Caco-2 (cell line): ENCODE results near the gene LRP1-AS. TPM values are rescaled to one million over a fixed set of nuclear protein-coding genes. Genes with fewer than 3 reads are reported as not detected.

Source experiments
- BruUV-seq: library from RNA; stranded (reverse); fragments of 400-500 nt; replicated peaks from 2 replicates; lab custom pipeline; 2021; lab: Mats Ljungman, UMichigan
- CTCF ChIA-PET: fragments of 300-600 bp; sonication (Branson Sonifier 250); formaldehyde crosslinking; loops from one replicate; lab custom pipeline; 2022; ENCODE audit warnings: antibody characterized with exemption; lab: Charles Lee
- POLR2A ChIA-PET: fragments of 300-600 bp; sonication (Branson Sonifier 250); formaldehyde crosslinking; loops from one replicate; lab custom pipeline; 2022; ENCODE audit warnings: antibody characterized with exemption; lab: Charles Lee
- DNase-seq, 2 experiments: peaks; one replicate each; pipeline versions ENCODE4 v3.0.0 to v3.0.0-alpha.2; 2020 to 2022
- H3K27me3 ChIP-seq: replicated peaks from 2 replicates; pipeline ENCODE4 v1.6.0; 2011; ENCODE audit warnings: low read length; ENCODE audit not compliant: control insufficient read depth, insufficient read depth
- H3K36me3 ChIP-seq: 2 replicates; pipeline ENCODE4 v1.5.1; 2011; ENCODE audit warnings: low read length; ENCODE audit not compliant: control insufficient read depth, insufficient read depth
- H3K4me1 ChIP-seq: fragments of 250-450 bp; sonication (Bioruptor Pico); 2 replicates; pipeline ENCODE4 v1.5.1; 2020; ENCODE audit warnings: mild to moderate bottlenecking
- H3K4me3 ChIP-seq: 2 replicates; pipeline ENCODE4 v1.5.1; 2011; ENCODE audit warnings: low read depth, mild to moderate bottlenecking, control low read depth, low read length
- H3K9me3 ChIP-seq: fragments of 250-450 bp; sonication (Bioruptor Pico); 2 replicates; pipeline ENCODE4 v1.5.1; 2020; ENCODE audit warnings: mild to moderate bottlenecking, moderate library complexity
- H3K27ac Mint-ChIP-seq: one replicate; pipeline ENCODE4 v1.8.0; 2022; ENCODE audit warnings: mixed read lengths; ENCODE audit not compliant: unreplicated experiment
- H3K27me3 Mint-ChIP-seq: one replicate; pipeline ENCODE4 v1.8.0; 2022; ENCODE audit warnings: mixed read lengths; ENCODE audit not compliant: insufficient read depth, unreplicated experiment
- H3K36me3 Mint-ChIP-seq: one replicate; pipeline ENCODE4 v1.8.0; 2022; ENCODE audit warnings: mild to moderate bottlenecking, mixed read lengths; ENCODE audit not compliant: insufficient read depth, unreplicated experiment
- H3K4me1 Mint-ChIP-seq: one replicate; pipeline ENCODE4 v1.8.0; 2022; ENCODE audit warnings: low read depth, mixed read lengths; ENCODE audit not compliant: unreplicated experiment
- H3K4me3 Mint-ChIP-seq: one replicate; pipeline ENCODE4 v1.8.0; 2022; ENCODE audit warnings: mild to moderate bottlenecking, moderate library complexity, mixed read lengths; ENCODE audit not compliant: unreplicated experiment
- H3K9me3 Mint-ChIP-seq: one replicate; pipeline ENCODE4 v1.8.0; 2022; ENCODE audit warnings: mixed read lengths; ENCODE audit not compliant: unreplicated experiment
- intact Hi-C: fragments of 100-400 bp; cut with micrococcal nuclease; formaldehyde crosslinking; loops from one replicate; pipeline ENCODE4 v1.10.0; 2022; ENCODE audit not compliant: unreplicated experiment
- total RNA-seq: library from RNA; stranded (reverse); gene quantifications from 2 replicates; pipeline ENCODE4 v1.2.3, GENCODE V29; 2022
- TF ChIP-seq, protein P1 (sequence below), 2 experiments: fragments of 200-600 bp in 1 of 2; IDR thresholded peaks; 1 replicate in 1 of 2; 2 replicates in 1 of 2; pipeline versions ENCODE4 v1.5.1 to v1.8.0; 2011 to 2022; ENCODE audit warnings: antibody characterized with exemption in 1 of 2, control low read depth in 1 of 2, inconsistent platforms in 1 of 2, low read depth in 1 of 2, low read length in 1 of 2, mild to moderate bottlenecking in 1 of 2, moderate library complexity in 1 of 2; ENCODE audit not compliant: insufficient read depth in 1 of 2, severe bottlenecking in 1 of 2, unreplicated experiment in 1 of 2

Gene LRP1-AS
- total RNA-seq, 1 experiment from 2014 or later: not detected

DNA sequence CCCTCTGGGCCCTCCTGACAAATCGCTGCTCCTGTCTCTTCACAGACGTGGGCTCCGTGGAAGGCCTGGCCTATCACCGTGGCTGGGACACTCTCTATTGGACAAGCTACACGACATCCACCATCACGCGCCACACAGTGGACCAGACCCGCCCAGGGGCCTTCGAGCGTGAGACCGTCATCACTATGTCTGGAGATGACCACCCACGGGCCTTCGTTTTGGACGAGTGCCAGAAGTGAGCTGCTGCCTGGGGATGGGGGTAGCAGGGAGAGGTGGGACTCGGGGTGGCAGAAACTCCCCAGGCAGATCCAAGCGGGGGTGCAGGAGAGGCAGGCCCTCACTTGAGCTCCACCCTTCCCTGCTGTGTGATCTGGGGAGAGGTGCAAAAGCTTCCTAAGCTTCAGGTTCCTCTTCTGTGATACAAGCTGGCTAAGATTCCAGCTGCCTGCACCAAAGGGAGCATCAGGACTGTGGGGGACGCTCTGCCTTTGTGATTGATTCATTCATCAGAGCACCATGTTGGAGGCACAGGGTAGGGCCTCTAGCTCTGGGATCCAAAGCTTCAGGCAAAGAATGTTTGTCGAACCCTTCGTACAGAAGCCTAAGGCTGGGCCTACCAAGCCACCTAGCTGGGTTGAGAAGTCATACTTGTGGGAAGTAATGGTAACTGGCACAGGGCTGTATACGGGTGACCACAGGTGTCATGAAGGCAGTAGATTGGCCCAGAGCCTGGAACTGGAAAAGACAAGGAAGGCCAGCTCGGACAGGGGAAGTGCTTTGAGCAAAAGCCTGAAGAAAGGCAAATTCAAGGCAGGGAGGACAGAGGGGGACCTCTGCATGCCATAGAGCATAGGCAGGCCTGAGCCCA is 40.0 kb upstream of the LRP1-AS start:
- H3K27me3 Mint-ChIP-seq: no peaks in the 10 kb centered on the region
- H3K4me3 Mint-ChIP-seq: no peak overlapping the region
- Histone ChIP-seq H3K4me3 (no peak overlapping the region), H3K9me3 (no peaks in the 10 kb centered on the region), H3K36me3 (peaks cover 5% of the 10 kb centered on the region), H3K4me1 (no peaks in the 10 kb centered on the region), H3K27me3 (no peaks in the 10 kb centered on the region)
- DNase-seq: no peak
- H3K27ac Mint-ChIP-seq: no peak overlapping the region
- H3K36me3 Mint-ChIP-seq: peaks cover 62% of the 10 kb centered on the region
- ChIA-PET POLR2A (no interaction called here), CTCF (interaction anchor here (0.6 to 0.7 kb wide), 2 partner anchors 36 to 60 kb away, joined by 3 read pairs; no protein-coding TSS in a partner anchor)
- intact Hi-C loops: no loop called here
- no TSS peak for BruUV-seq
- H3K9me3 Mint-ChIP-seq: no peaks in the 10 kb centered on the region
- TF ChIP-seq, protein P1, sequence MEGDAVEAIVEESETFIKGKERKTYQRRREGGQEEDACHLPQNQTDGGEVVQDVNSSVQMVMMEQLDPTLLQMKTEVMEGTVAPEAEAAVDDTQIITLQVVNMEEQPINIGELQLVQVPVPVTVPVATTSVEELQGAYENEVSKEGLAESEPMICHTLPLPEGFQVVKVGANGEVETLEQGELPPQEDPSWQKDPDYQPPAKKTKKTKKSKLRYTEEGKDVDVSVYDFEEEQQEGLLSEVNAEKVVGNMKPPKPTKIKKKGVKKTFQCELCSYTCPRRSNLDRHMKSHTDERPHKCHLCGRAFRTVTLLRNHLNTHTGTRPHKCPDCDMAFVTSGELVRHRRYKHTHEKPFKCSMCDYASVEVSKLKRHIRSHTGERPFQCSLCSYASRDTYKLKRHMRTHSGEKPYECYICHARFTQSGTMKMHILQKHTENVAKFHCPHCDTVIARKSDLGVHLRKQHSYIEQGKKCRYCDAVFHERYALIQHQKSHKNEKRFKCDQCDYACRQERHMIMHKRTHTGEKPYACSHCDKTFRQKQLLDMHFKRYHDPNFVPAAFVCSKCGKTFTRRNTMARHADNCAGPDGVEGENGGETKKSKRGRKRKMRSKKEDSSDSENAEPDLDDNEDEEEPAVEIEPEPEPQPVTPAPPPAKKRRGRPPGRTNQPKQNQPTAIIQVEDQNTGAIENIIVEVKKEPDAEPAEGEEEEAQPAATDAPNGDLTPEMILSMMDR (IDR thresholded peaks at IDR 0.05; ENCODE audit: insufficient read depth in 1 of 2, low read depth in 1 of 2, low read length in 1 of 2, severe bottlenecking in 1 of 2, unreplicated experiment in 1 of 2): no peak
- H3K4me1 Mint-ChIP-seq: peaks cover 9% of the 10 kb centered on the region

DNA sequence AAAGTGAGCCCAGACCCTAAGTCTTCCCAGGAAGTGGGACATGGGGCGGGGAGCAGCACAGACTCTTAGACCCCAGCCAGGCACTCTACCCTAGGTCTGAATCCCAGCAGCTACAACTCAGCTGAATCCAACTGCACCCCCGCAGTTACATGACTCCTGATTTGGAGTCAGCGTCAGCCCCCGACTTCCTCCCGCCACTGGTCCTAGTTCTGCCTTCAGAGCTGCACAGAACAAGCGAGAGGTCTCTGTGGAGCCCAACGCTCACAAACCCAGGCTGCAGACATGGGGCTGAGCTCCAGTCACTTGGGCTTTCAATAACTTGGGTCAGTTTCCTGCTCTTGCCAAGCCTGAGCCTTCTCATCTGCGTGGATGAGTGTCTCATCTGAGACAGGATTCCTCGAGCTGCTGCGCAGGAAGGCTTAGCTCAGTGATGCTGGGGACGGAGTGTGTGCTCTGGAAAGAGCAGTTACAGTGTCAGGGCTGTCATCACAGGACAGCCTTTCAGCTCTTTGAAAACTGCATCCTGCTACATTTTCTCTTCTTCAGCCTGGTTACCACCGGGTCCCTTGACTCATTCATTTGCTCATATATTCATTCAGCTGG is 38.6 kb upstream of the LRP1-AS start:
- H3K9me3 ChIP-seq: no peaks in the 10 kb centered on the region
- H3K36me3 Mint-ChIP-seq: peaks cover 60% of the 10 kb centered on the region
- H3K27me3 ChIP-seq: no peaks in the 10 kb centered on the region
- no peaks in the 10 kb centered on the region for H3K27me3 Mint-ChIP-seq
- BruUV-seq: no TSS peak
- POLR2A ChIA-PET: no interaction called here
- no peaks in the 10 kb centered on the region for H3K9me3 Mint-ChIP-seq
- CTCF ChIA-PET: interaction anchor here (1.2 kb wide), 1 partner anchor 58 kb away, joined by 3 read pairs; the partner anchor contains the start of gene LRP1
- peaks cover 4% of the 10 kb centered on the region for H3K36me3 ChIP-seq
- no peak overlapping the region for H3K4me3 ChIP-seq
- H3K4me1 ChIP-seq: no peaks in the 10 kb centered on the region
- H3K4me1 Mint-ChIP-seq: peaks cover 17% of the 10 kb centered on the region
- intact Hi-C loops: no loop called here
- H3K4me3 Mint-ChIP-seq: no peak overlapping the region
- TF ChIP-seq, protein P1 (IDR thresholded peaks at IDR 0.05; ENCODE audit: insufficient read depth in 1 of 2, low read depth in 1 of 2, low read length in 1 of 2, severe bottlenecking in 1 of 2, unreplicated experiment in 1 of 2): no peak
- H3K27ac Mint-ChIP-seq: no peak overlapping the region
- no peak for DNase-seq

DNA sequence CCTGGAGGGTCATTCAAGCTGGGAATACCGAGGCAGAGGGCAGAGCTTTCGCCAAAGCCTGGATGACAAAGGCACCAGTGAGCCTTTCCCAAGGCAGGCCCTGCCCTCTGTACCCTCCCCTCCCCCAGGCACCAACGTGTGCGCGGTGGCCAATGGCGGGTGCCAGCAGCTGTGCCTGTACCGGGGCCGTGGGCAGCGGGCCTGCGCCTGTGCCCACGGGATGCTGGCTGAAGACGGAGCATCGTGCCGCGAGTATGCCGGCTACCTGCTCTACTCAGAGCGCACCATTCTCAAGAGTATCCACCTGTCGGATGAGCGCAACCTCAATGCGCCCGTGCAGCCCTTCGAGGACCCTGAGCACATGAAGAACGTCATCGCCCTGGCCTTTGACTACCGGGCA is 38.0 kb upstream of the LRP1-AS start:
- Mint-ChIP-seq H3K9me3 (no peaks in the 10 kb centered on the region), H3K4me3 (no peak overlapping the region), H3K4me1 (peaks cover 17% of the 10 kb centered on the region), H3K36me3 (peaks cover 60% of the 10 kb centered on the region), H3K27ac (no peak overlapping the region), H3K27me3 (no peaks in the 10 kb centered on the region)
- TF ChIP-seq, protein P1 (IDR thresholded peaks at IDR 0.05; ENCODE audit: insufficient read depth in 1 of 2, low read depth in 1 of 2, low read length in 1 of 2, severe bottlenecking in 1 of 2, unreplicated experiment in 1 of 2): no peak
- Histone ChIP-seq H3K27me3 (no peaks in the 10 kb centered on the region), H3K9me3 (no peaks in the 10 kb centered on the region), H3K4me1 (no peaks in the 10 kb centered on the region), H3K4me3 (no peak overlapping the region), H3K36me3 (peaks cover 4% of the 10 kb centered on the region)
- CTCF ChIA-PET: interaction anchor here (1.2 kb wide), 1 partner anchor 58 kb away, joined by 3 read pairs; the partner anchor contains the start of gene LRP1
- BruUV-seq: no TSS peak
- no peak for DNase-seq
- POLR2A ChIA-PET: no interaction called here
- intact Hi-C loops: no loop called here
